GM23338 (cell line): Measurements from ENCODE around the gene LPAR6. TPM values are rescaled to one million over a fixed set of nuclear protein-coding genes. Genes with fewer than 3 reads are reported as not detected.

ENCODE experiments used
- ATAC-seq: fragments of 200-7000 bp; cut with Tn5 transposase; 3 replicates; pipeline ENCODE4 v1.9.1; 2020
- DNase-seq: peaks from one replicate; pipeline ENCODE4 v3.0.0-alpha.2; 2015; ENCODE audit warnings: low spot score
- H2AFZ ChIP-seq: fragments of 200-600 bp; sonication (generic); 2 replicates; pipeline ENCODE4 v1.8.0; 2016; ENCODE audit warnings: antibody characterized with exemption, mild to moderate bottlenecking, moderate library complexity
- H3F3A ChIP-seq: fragments of 200-600 bp; sonication (generic); replicated peaks from 2 replicates; pipeline ENCODE4 v1.8.0; 2017; ENCODE audit warnings: antibody characterized with exemption, mixed run types, low read depth
- H3K27ac ChIP-seq: fragments of 200-600 bp; sonication (generic); 2 replicates; pipeline ENCODE4 v1.6.1; 2016; ENCODE audit warnings: low read depth
- H3K27me3 ChIP-seq: fragments of 200-600 bp; sonication (generic); 2 replicates; pipeline ENCODE4 v1.8.0; 2016; ENCODE audit warnings: mild to moderate bottlenecking, mixed run types, moderate library complexity; ENCODE audit not compliant: insufficient read depth
- H3K36me3 ChIP-seq: fragments of 200-600 bp; sonication (generic); 2 replicates; pipeline ENCODE4 v1.8.0; 2016; ENCODE audit warnings: mild to moderate bottlenecking; ENCODE audit not compliant: insufficient read depth
- H3K4me1 ChIP-seq: fragments of 200-600 bp; sonication (generic); 2 replicates; pipeline ENCODE4 v1.8.0; 2016; ENCODE audit warnings: mild to moderate bottlenecking, moderate library complexity; ENCODE audit not compliant: insufficient read depth
- H3K4me2 ChIP-seq: fragments of 200-600 bp; sonication (generic); 2 replicates; pipeline ENCODE4 v1.7.1; 2017; ENCODE audit warnings: mixed run types
- H3K4me3 ChIP-seq: fragments of 200-600 bp; sonication (generic); 2 replicates; pipeline ENCODE4 v1.6.1; 2016; ENCODE audit warnings: mixed run types
- H3K79me2 ChIP-seq: fragments of 200-600 bp; sonication (generic); replicated peaks from 2 replicates; pipeline ENCODE4 v1.8.0; 2017; ENCODE audit warnings: mild to moderate bottlenecking; ENCODE audit not compliant: insufficient read depth
- H3K9me2 ChIP-seq: fragments of 200-600 bp; sonication (generic); 2 replicates; pipeline ENCODE4 v1.8.0; 2017; ENCODE audit not compliant: insufficient read depth
- H4K20me1 ChIP-seq: fragments of 200-600 bp; sonication (generic); replicated peaks from 2 replicates; pipeline ENCODE4 v1.8.0; 2017; ENCODE audit warnings: mild to moderate bottlenecking; ENCODE audit not compliant: insufficient read depth
- H3K27ac Mint-ChIP-seq: 2 replicates; pipeline ENCODE4 v1.8.0; 2020; ENCODE audit warnings: inconsistent platforms, mild to moderate bottlenecking, moderate library complexity, mixed read lengths
- H3K27me3 Mint-ChIP-seq: 3 replicates; pipeline ENCODE4 v1.8.0; 2022; ENCODE audit warnings: low read depth, mild to moderate bottlenecking, moderate library complexity, mixed read lengths, inconsistent platforms; ENCODE audit not compliant: insufficient read depth, poor library complexity
- H3K36me3 Mint-ChIP-seq: 3 replicates; pipeline ENCODE4 v1.8.0; 2021; ENCODE audit warnings: low read depth, mild to moderate bottlenecking, inconsistent platforms, moderate library complexity, mixed read lengths
- H3K4me1 Mint-ChIP-seq: 3 replicates; pipeline ENCODE4 v1.8.0; 2020; ENCODE audit warnings: mild to moderate bottlenecking, inconsistent platforms, mixed read lengths
- H3K4me3 Mint-ChIP-seq: 3 replicates; pipeline ENCODE4 v1.8.0; 2021; ENCODE audit warnings: moderate library complexity, mild to moderate bottlenecking, inconsistent platforms, mixed read lengths
- H3K9me3 Mint-ChIP-seq: 3 replicates; pipeline ENCODE4 v1.8.0; 2020; ENCODE audit warnings: moderate library complexity, mild to moderate bottlenecking, inconsistent platforms, mixed read lengths
- CREB1 ChIP-seq: fragments of 250-450 bp; sonication (Bioruptor Pico); IDR thresholded peaks from 2 replicates; pipeline ENCODE4 v1.5.0; 2020; ENCODE audit warnings: low read depth, mild to moderate bottlenecking, moderate library complexity
- EZH2phosphoT487 ChIP-seq: fragments of 200-600 bp; sonication (generic); IDR thresholded peaks from one replicate; pipeline ENCODE4 v1.8.1; 2018; ENCODE audit warnings: antibody characterized with exemption; ENCODE audit not compliant: unreplicated experiment
- JUNB ChIP-seq: IDR thresholded peaks from one replicate; pipeline ENCODE4 v1.6.1; 2016; ENCODE audit warnings: antibody characterized with exemption; ENCODE audit not compliant: unreplicated experiment
- NANOG ChIP-seq: IDR thresholded peaks from 2 replicates; pipeline ENCODE4 v1.6.1; 2016; ENCODE audit warnings: antibody characterized with exemption, borderline replicate concordance
- ZNF114 ChIP-seq: fragments of 250-450 bp; sonication (Bioruptor Pico); IDR thresholded peaks from 2 replicates; pipeline ENCODE4 v1.5.0; 2020; ENCODE audit warnings: mild to moderate bottlenecking, moderate library complexity
- ZNF462 ChIP-seq: fragments of 250-450 bp; sonication (Bioruptor Pico); IDR thresholded peaks from 2 replicates; pipeline ENCODE4 v1.5.0; 2020; ENCODE audit warnings: mild to moderate bottlenecking, moderate library complexity
- polyA plus RNA-seq: library from polyadenylated mRNA; unstranded; fragments of >200 nt; fragmentation: Nextera tagmentation; extraction: Ambion mirVana; gene quantifications from 2 replicates; pipeline ENCODE4 v1.2.1, GENCODE V29; 2016
- total RNA-seq: library from RNA; depleted of rRNA; stranded (reverse); fragments of >200 nt; shearing (Covaris generic); gene quantifications from 2 replicates; pipeline ENCODE4 v1.2.3, GENCODE V29; 2014
- TF ChIP-seq, protein P1 (sequence below): IDR thresholded peaks from one replicate; pipeline ENCODE4 v1.6.1; 2018; ENCODE audit warnings: antibody characterized with exemption; ENCODE audit not compliant: unreplicated experiment
- TF ChIP-seq, protein P2 (sequence below), 2 experiments: fragments of 200-600 bp in 1 of 2; sonication (generic) in 1 of 2; conservative IDR thresholded peaks; 2 replicates each; pipeline versions ENCODE4 v1.5.1 to v1.6.1; 2016 to 2017; ENCODE audit warnings: antibody characterized with exemption in 2 of 2, low read depth in 2 of 2, mild to moderate bottlenecking in 2 of 2, moderate library complexity in 1 of 2

Gene LPAR6
- total and polyA plus RNA-seq, 2 experiments from 2014 or later = 1.4 to 2.1 TPM

DNA sequence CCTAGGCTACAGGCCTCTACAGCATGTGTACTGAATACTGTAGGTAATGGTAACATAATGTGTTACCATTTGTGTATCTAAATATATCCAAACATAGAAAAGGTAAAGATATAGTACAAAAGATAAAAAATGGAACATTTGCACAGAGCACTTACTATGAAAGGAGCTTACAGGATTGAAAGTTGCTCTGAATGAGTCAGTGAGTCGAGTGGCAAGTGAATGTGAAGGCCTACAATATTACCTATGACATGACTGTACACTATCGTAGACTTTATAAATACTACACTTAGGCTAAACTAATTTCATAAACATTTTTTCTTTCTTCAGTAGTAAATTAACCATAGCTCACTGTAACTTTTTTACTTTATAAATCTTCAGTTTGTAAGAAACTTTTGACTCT is 35.1 kb downstream of the LPAR6 start (continued):
- TF ChIP-seq, protein P1, sequence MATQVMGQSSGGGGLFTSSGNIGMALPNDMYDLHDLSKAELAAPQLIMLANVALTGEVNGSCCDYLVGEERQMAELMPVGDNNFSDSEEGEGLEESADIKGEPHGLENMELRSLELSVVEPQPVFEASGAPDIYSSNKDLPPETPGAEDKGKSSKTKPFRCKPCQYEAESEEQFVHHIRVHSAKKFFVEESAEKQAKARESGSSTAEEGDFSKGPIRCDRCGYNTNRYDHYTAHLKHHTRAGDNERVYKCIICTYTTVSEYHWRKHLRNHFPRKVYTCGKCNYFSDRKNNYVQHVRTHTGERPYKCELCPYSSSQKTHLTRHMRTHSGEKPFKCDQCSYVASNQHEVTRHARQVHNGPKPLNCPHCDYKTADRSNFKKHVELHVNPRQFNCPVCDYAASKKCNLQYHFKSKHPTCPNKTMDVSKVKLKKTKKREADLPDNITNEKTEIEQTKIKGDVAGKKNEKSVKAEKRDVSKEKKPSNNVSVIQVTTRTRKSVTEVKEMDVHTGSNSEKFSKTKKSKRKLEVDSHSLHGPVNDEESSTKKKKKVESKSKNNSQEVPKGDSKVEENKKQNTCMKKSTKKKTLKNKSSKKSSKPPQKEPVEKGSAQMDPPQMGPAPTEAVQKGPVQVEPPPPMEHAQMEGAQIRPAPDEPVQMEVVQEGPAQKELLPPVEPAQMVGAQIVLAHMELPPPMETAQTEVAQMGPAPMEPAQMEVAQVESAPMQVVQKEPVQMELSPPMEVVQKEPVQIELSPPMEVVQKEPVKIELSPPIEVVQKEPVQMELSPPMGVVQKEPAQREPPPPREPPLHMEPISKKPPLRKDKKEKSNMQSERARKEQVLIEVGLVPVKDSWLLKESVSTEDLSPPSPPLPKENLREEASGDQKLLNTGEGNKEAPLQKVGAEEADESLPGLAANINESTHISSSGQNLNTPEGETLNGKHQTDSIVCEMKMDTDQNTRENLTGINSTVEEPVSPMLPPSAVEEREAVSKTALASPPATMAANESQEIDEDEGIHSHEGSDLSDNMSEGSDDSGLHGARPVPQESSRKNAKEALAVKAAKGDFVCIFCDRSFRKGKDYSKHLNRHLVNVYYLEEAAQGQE = no peak
- TF ChIP-seq, protein P2, sequence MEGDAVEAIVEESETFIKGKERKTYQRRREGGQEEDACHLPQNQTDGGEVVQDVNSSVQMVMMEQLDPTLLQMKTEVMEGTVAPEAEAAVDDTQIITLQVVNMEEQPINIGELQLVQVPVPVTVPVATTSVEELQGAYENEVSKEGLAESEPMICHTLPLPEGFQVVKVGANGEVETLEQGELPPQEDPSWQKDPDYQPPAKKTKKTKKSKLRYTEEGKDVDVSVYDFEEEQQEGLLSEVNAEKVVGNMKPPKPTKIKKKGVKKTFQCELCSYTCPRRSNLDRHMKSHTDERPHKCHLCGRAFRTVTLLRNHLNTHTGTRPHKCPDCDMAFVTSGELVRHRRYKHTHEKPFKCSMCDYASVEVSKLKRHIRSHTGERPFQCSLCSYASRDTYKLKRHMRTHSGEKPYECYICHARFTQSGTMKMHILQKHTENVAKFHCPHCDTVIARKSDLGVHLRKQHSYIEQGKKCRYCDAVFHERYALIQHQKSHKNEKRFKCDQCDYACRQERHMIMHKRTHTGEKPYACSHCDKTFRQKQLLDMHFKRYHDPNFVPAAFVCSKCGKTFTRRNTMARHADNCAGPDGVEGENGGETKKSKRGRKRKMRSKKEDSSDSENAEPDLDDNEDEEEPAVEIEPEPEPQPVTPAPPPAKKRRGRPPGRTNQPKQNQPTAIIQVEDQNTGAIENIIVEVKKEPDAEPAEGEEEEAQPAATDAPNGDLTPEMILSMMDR (conservative IDR thresholded peaks at IDR 0.05; ENCODE audit: low read depth in 2 of 2) = no peak
- TF ChIP-seq ZNF114 = no peak

GRCh38 chr13:48370815-48371214 is 42.1 kb downstream of the LPAR6 start:
- H3K36me3 Mint-ChIP-seq = peaks cover 4% of the 10 kb centered on the region; the same call in 2 of the 3 replicates
- no peaks in the 10 kb centered on the region for H3K4me1 Mint-ChIP-seq
- H3K4me3 ChIP-seq = no peak overlapping the region
- no peaks in the 10 kb centered on the region for H3K9me3 Mint-ChIP-seq
- no peaks in the 10 kb centered on the region for H3K27me3 ChIP-seq
- H3K4me1 ChIP-seq = no peaks in the 10 kb centered on the region
- no peak for ATAC-seq
- H3K36me3 ChIP-seq = no peaks in the 10 kb centered on the region
- no peaks in the 10 kb centered on the region for H3F3A ChIP-seq
- no peaks in the 10 kb centered on the region for H3K79me2 ChIP-seq
- no peak overlapping the region for H2AFZ ChIP-seq
- no peak overlapping the region for H3K27ac ChIP-seq
- H3K4me3 Mint-ChIP-seq = no peak overlapping the region
- no peak for DNase-seq
- H3K9me2 ChIP-seq = no peaks in the 10 kb centered on the region
- H3K27ac Mint-ChIP-seq = no peak overlapping the region
- H3K4me2 ChIP-seq = no peak overlapping the region
- no peaks in the 10 kb centered on the region for H4K20me1 ChIP-seq
- no peaks in the 10 kb centered on the region for H3K27me3 Mint-ChIP-seq
- no peak for TF ChIP-seq CREB1
- TF ChIP-seq, protein P1 = no peak
- no peak for TF ChIP-seq EZH2phosphoT487
- no peak for TF ChIP-seq ZNF462 (CRISPR knock-in tag)
- no peak for TF ChIP-seq JUNB
- TF ChIP-seq NANOG = no peak
